Osteoblast (primary cell): ENCODE measurements around the gene MAGI1. TPM values are rescaled to one million over a fixed set of nuclear protein-coding genes. Genes with fewer than 3 reads are reported as not detected.

Source experiments
- DNase-seq: peaks from one replicate; pipeline ENCODE4 v3.0.0; 2011; ENCODE audit warnings: low spot score, mixed read lengths; ENCODE audit not compliant: insufficient read length; ENCODE audit errors: missing footprints
- H2AFZ ChIP-seq: 2 replicates; pipeline ENCODE4 v1.6.0; 2011; ENCODE audit warnings: mild to moderate bottlenecking, low read length
- H3K27ac ChIP-seq: 2 replicates; pipeline ENCODE4 v1.5.1; 2011; ENCODE audit warnings: mild to moderate bottlenecking, low read depth, low read length, moderate library complexity
- H3K27me3 ChIP-seq: 2 replicates; pipeline ENCODE4 v1.6.0; 2012; ENCODE audit warnings: mild to moderate bottlenecking, control low read depth, inconsistent platforms, low read length, moderate library complexity; ENCODE audit not compliant: insufficient read depth
- H3K36me3 ChIP-seq: 2 replicates; pipeline ENCODE4 v1.5.1; 2011; ENCODE audit warnings: mild to moderate bottlenecking, low read length, control low read depth, moderate library complexity; ENCODE audit not compliant: insufficient read depth
- H3K4me1 ChIP-seq: 2 replicates; pipeline ENCODE4 v1.5.1; 2011; ENCODE audit warnings: mild to moderate bottlenecking, low read length, control low read depth, moderate library complexity; ENCODE audit not compliant: insufficient read depth
- H3K4me2 ChIP-seq: 2 replicates; pipeline ENCODE4 v1.6.0; 2011; ENCODE audit warnings: mild to moderate bottlenecking, low read length; ENCODE audit not compliant: insufficient read depth
- H3K4me3 ChIP-seq: fragments of 200-600 bp; sonication (generic); 3 replicates; pipeline ENCODE4 v1.5.1; 2012; ENCODE audit warnings: mild to moderate bottlenecking, low read length, inconsistent platforms; ENCODE audit not compliant: insufficient read depth
- H3K79me2 ChIP-seq: 2 replicates; pipeline ENCODE4 v1.6.0; 2012; ENCODE audit warnings: mild to moderate bottlenecking, low read length, control low read depth, inconsistent platforms; ENCODE audit not compliant: insufficient read depth
- H3K9me3 ChIP-seq: 2 replicates; pipeline ENCODE4 v1.5.1; 2011; ENCODE audit warnings: low read depth, low read length, control low read depth
- H4K20me1 ChIP-seq: 2 replicates; pipeline ENCODE4 v1.6.0; 2012; ENCODE audit warnings: mild to moderate bottlenecking, low read length, control low read depth; ENCODE audit not compliant: insufficient read depth
- CTCF ChIP-seq: IDR thresholded peaks from 2 replicates; pipeline ENCODE4 v1.5.1; 2011; ENCODE audit warnings: mild to moderate bottlenecking, low read depth, low read length, moderate library complexity; ENCODE audit errors: extremely low read depth
- total RNA-seq: library from RNA; depleted of rRNA; stranded (reverse); fragments of >200 nt; gene quantifications from 2 replicates; pipeline ENCODE4 v1.2.3, GENCODE V29; 2012

Gene MAGI1
- total RNA-seq, 1 donor: 66.6 TPM

GRCh38 chr3:65584913-65585312 lies 453.8 kb downstream of the MAGI1 start:
- H3K4me2 ChIP-seq: no peak overlapping the region
- no peak overlapping the region for H2AFZ ChIP-seq
- peaks cover 34% of the 10 kb centered on the region for H3K79me2 ChIP-seq
- H3K4me3 ChIP-seq: no peak overlapping the region
- H3K27me3 ChIP-seq: no peaks in the 10 kb centered on the region
- peaks cover 8% of the 10 kb centered on the region for H3K4me1 ChIP-seq
- peaks cover 37% of the 10 kb centered on the region for H4K20me1 ChIP-seq
- no peak for DNase-seq
- no peaks in the 10 kb centered on the region for H3K36me3 ChIP-seq
- no peaks in the 10 kb centered on the region for H3K9me3 ChIP-seq
- no peak overlapping the region for H3K27ac ChIP-seq
- TF ChIP-seq CTCF: no peak

- DNase-seq: no peak
- Histone ChIP-seq H3K27me3 (no peaks in the 10 kb centered on the region), H3K9me3 (no peaks in the 10 kb centered on the region), H3K27ac (no peak overlapping the region), H3K79me2 (peaks cover 36% of the 10 kb centered on the region), H3K4me3 (no peak overlapping the region), H3K4me2 (no peak overlapping the region), H3K36me3 (no peaks in the 10 kb centered on the region), H2AFZ (no peak overlapping the region), H3K4me1 (peaks cover 8% of the 10 kb centered on the region), H4K20me1 (peaks cover 30% of the 10 kb centered on the region)
- TF ChIP-seq CTCF: no peak
Measured at GRCh38 chr3:65584002-65584401, 454.7 kb downstream of the MAGI1 start.

- H3K79me2 ChIP-seq: peaks cover 42% of the 10 kb centered on the region
- H3K36me3 ChIP-seq: no peaks in the 10 kb centered on the region
- TF ChIP-seq CTCF: no peak
- no peak overlapping the region for H2AFZ ChIP-seq
- H3K9me3 ChIP-seq: no peaks in the 10 kb centered on the region
- no peaks in the 10 kb centered on the region for H3K27me3 ChIP-seq
- no peak overlapping the region for H3K4me3 ChIP-seq
- H3K4me1 ChIP-seq: peaks cover 8% of the 10 kb centered on the region
- DNase-seq: no peak
- H4K20me1 ChIP-seq: peaks cover 30% of the 10 kb centered on the region
- no peak overlapping the region for H3K4me2 ChIP-seq
- H3K27ac ChIP-seq: no peak overlapping the region
Measured at GRCh38 chr3:65583188-65583587, 455.5 kb downstream of the MAGI1 start.

- Histone ChIP-seq H3K27ac (no peak overlapping the region), H2AFZ (no peak overlapping the region), H3K27me3 (no peaks in the 10 kb centered on the region), H4K20me1 (peaks cover 25% of the 10 kb centered on the region), H3K9me3 (no peaks in the 10 kb centered on the region), H3K79me2 (peaks cover 46% of the 10 kb centered on the region), H3K4me1 (peaks cover 15% of the 10 kb centered on the region), H3K4me3 (no peak overlapping the region), H3K4me2 (no peak overlapping the region), H3K36me3 (no peaks in the 10 kb centered on the region)
- DNase-seq: no peak
- no peak for TF ChIP-seq CTCF
Measured at GRCh38 chr3:65582012-65582717, 456.6 kb downstream of the MAGI1 start.
